UCSD-AML1 (cell line): ENCODE measurements around the gene PRSS57.

Source experiments
- DNase-seq: peaks from one replicate; lab custom pipeline; 2025; ENCODE audit not compliant: unreplicated experiment; lab: John Stamatoyannopoulos, UW

Gene PRSS57

GRCh38 chr19:653425-653824, 41.8 kb downstream of the PRSS57 start:
- DNase-seq, result no peak

GRCh38 chr19:652467-653389, 42.5 kb downstream of the PRSS57 start:
- DNase-seq, result no peak

GRCh38 chr19:651991-652390, 43.3 kb downstream of the PRSS57 start:
- DNase-seq, result no peak

GRCh38 chr19:651114-651818, 44.0 kb downstream of the PRSS57 start:
- no peak for DNase-seq

- DNase-seq, result no peak
Observed at GRCh38 chr19:650121-650520, 45.1 kb downstream of the PRSS57 start.

- DNase-seq, result no peak
Observed at GRCh38 chr19:648904-649801, 46.1 kb downstream of the PRSS57 start.

- DNase-seq, result no peak
Observed at GRCh38 chr19:648305-648704, 46.9 kb downstream of the PRSS57 start.

- DNase-seq, result no peak
Observed at GRCh38 chr19:647566-648284, 47.5 kb downstream of the PRSS57 start.

- no peak for DNase-seq
Observed at GRCh38 chr19:646779-647565, 48.3 kb downstream of the PRSS57 start.

- DNase-seq, result no peak
Observed at GRCh38 chr19:645912-646778, 49.1 kb downstream of the PRSS57 start.

GRCh38 chr19:644789-645188, 50.5 kb downstream of the PRSS57 start:
- DNase-seq, result no peak

GRCh38 chr19:644363-644762, 50.9 kb downstream of the PRSS57 start:
- DNase-seq, result no peak

GRCh38 chr19:643736-644135, 51.5 kb downstream of the PRSS57 start:
- no peak for DNase-seq

GRCh38 chr19:642767-643727, 52.2 kb downstream of the PRSS57 start:
- no peak for DNase-seq

GRCh38 chr19:641702-642101, 53.5 kb downstream of the PRSS57 start:
- no peak for DNase-seq

GRCh38 chr19:640606-641189, 54.6 kb downstream of the PRSS57 start:
- no peak for DNase-seq

- DNase-seq, result no peak
Observed at GRCh38 chr19:640161-640558, 55.1 kb downstream of the PRSS57 start.
